Loucy (cell line): ENCODE results near the gene NELFCD.

Source experiments
- H2AFZ ChIP-seq: fragments of 200-600 bp; sonication (generic); 2 replicates; pipeline ENCODE4 v1.6.0; 2016; ENCODE audit warnings: antibody characterized with exemption, mild to moderate bottlenecking, low read length, moderate library complexity
- H3F3A ChIP-seq: fragments of 200-600 bp; 2 replicates; pipeline ENCODE4 v1.6.0; 2016; ENCODE audit warnings: antibody characterized with exemption, low read depth, mild to moderate bottlenecking
- H3K27me3 ChIP-seq: fragments of 200-600 bp; sonication (generic); 2 replicates; pipeline ENCODE4 v1.6.1; 2014; ENCODE audit warnings: low read length, mild to moderate bottlenecking; ENCODE audit not compliant: insufficient read depth, poor library complexity, severe bottlenecking
- H3K36me3 ChIP-seq: fragments of 200-600 bp; sonication (generic); 2 replicates; pipeline ENCODE4 v1.6.1; 2016; ENCODE audit warnings: low read length; ENCODE audit not compliant: insufficient read depth
- H3K4me1 ChIP-seq: fragments of 200-600 bp; sonication (generic); 2 replicates; pipeline ENCODE4 v1.5.1; 2014; ENCODE audit warnings: low read length, mild to moderate bottlenecking; ENCODE audit not compliant: insufficient read depth, poor library complexity, severe bottlenecking
- H3K4me2 ChIP-seq: fragments of 200-600 bp; sonication (generic); 2 replicates; pipeline ENCODE4 v1.6.0; 2014; ENCODE audit warnings: antibody characterized with exemption, low read length, low read depth, mild to moderate bottlenecking; ENCODE audit not compliant: poor library complexity, severe bottlenecking
- H3K4me3 ChIP-seq: fragments of 200-600 bp; sonication (generic); 2 replicates; pipeline ENCODE4 v1.5.1; 2014; ENCODE audit warnings: low read length, mild to moderate bottlenecking, mixed read lengths; ENCODE audit not compliant: poor library complexity, severe bottlenecking
- H3K79me2 ChIP-seq: fragments of 200-600 bp; sonication (generic); 2 replicates; pipeline ENCODE4 v1.6.1; 2014; ENCODE audit warnings: low read length; ENCODE audit not compliant: insufficient read depth
- H3K9ac ChIP-seq: fragments of 200-600 bp; sonication (generic); 2 replicates; pipeline ENCODE4 v1.6.0; 2014; ENCODE audit warnings: mild to moderate bottlenecking, low read depth, low read length, moderate library complexity; ENCODE audit not compliant: poor library complexity, severe bottlenecking
- H3K9me2 ChIP-seq: fragments of 200-600 bp; sonication (generic); replicated peaks from 2 replicates; pipeline ENCODE4 v1.6.1; 2016; ENCODE audit warnings: low read depth, low read length, mixed read lengths
- H3K9me3 ChIP-seq: fragments of 200-600 bp; sonication (generic); 2 replicates; pipeline ENCODE4 v1.6.1; 2014; ENCODE audit warnings: mild to moderate bottlenecking, antibody characterized with exemption, low read length, low read depth; ENCODE audit not compliant: insufficient read depth
- H4K20me1 ChIP-seq: fragments of 200-600 bp; sonication (generic); 2 replicates; pipeline ENCODE4 v1.6.0; 2014; ENCODE audit warnings: antibody characterized with exemption, low read length, mild to moderate bottlenecking; ENCODE audit not compliant: insufficient read depth, poor library complexity, severe bottlenecking
- EZH2phosphoT487 ChIP-seq: fragments of 200-600 bp; IDR thresholded peaks from 2 replicates; pipeline ENCODE4 v1.6.1; 2018; ENCODE audit warnings: antibody characterized with exemption, mild to moderate bottlenecking, moderate library complexity, borderline replicate concordance
- TF ChIP-seq, protein P1 (sequence below): fragments of 200-600 bp; sonication (generic); conservative IDR thresholded peaks from 2 replicates; pipeline ENCODE4 v1.5.1; 2014; ENCODE audit warnings: mild to moderate bottlenecking, antibody characterized with exemption, low read length

Gene NELFCD

DNA sequence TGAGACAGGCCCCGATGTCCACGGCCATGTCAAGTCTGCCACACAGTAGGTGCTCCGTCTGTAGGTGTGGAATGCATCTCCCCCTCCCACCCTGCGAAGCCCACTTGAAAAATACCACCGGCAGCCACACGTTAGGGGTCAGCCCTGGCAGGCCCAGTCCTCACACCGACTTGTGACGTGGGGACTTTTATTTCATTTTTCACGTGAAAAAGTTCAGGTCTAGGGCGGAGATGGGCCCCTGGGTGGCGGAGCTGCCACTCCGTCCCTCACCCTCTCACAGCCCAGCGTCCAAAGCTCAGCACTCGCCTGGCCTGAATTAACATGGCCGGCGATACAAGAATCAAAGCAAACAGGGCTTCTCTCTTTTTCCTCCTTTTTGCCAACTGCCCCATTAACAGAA is 34.4 kb downstream of the NELFCD start:
- no peak for TF ChIP-seq EZH2phosphoT487
- TF ChIP-seq, protein P1, sequence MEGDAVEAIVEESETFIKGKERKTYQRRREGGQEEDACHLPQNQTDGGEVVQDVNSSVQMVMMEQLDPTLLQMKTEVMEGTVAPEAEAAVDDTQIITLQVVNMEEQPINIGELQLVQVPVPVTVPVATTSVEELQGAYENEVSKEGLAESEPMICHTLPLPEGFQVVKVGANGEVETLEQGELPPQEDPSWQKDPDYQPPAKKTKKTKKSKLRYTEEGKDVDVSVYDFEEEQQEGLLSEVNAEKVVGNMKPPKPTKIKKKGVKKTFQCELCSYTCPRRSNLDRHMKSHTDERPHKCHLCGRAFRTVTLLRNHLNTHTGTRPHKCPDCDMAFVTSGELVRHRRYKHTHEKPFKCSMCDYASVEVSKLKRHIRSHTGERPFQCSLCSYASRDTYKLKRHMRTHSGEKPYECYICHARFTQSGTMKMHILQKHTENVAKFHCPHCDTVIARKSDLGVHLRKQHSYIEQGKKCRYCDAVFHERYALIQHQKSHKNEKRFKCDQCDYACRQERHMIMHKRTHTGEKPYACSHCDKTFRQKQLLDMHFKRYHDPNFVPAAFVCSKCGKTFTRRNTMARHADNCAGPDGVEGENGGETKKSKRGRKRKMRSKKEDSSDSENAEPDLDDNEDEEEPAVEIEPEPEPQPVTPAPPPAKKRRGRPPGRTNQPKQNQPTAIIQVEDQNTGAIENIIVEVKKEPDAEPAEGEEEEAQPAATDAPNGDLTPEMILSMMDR: no peak
- Histone ChIP-seq H3K4me1 (peaks cover 7% of the 10 kb centered on the region), H3F3A (no peaks in the 10 kb centered on the region), H3K9ac (no peak overlapping the region), H3K4me3 (no peak overlapping the region), H3K27me3 (no peaks in the 10 kb centered on the region), H3K79me2 (no peaks in the 10 kb centered on the region), H4K20me1 (no peaks in the 10 kb centered on the region), H3K9me2 (no peaks in the 10 kb centered on the region), H2AFZ (no peak overlapping the region), H3K36me3 (no peaks in the 10 kb centered on the region), H3K4me2 (no peak overlapping the region), H3K9me3 (no peaks in the 10 kb centered on the region)

DNA sequence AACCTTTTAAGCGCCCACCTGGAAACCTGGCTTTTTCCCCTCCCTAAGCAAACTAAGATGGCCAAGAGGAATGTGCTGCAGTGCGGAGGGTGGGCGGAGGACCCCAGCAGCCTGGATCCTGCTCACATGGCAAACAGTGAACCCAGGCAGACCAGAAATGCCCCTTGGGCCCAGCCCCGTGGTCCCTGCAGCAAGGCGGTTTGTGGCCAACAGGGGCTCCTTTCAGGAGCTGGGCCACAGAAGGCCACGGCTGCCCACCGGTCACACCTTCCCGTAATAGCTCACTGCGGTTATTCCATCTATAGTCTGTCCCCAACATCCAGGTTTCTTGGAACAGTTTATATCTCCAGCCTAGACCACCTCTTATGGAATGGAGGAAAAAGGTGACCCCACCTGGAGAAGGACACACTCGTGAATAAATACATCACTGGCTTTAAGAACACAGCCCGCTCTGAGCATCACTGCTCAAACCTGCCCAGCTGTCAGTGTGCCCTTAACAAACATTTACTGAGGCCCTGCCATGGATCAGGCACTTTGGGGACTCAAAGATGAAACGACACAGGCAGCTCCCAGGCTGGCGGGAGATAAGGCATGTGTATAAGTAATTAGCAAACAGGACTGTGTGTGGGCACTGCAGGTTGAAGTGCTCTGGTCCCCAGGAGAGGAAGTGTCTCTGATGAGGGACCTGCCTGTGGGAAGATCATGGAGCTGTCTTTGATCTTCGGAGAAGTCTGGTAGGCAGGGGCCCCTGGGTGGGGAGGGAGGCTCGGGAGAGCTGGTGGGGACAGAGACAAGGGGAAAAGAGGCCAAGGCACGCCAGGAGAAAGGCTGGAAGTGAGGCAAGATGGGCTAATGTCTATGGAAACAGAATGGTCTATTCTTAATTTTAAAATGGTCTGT is 35.0 kb downstream of the NELFCD start:
- Histone ChIP-seq H3K9ac (no peak overlapping the region), H2AFZ (no peak overlapping the region)

DNA sequence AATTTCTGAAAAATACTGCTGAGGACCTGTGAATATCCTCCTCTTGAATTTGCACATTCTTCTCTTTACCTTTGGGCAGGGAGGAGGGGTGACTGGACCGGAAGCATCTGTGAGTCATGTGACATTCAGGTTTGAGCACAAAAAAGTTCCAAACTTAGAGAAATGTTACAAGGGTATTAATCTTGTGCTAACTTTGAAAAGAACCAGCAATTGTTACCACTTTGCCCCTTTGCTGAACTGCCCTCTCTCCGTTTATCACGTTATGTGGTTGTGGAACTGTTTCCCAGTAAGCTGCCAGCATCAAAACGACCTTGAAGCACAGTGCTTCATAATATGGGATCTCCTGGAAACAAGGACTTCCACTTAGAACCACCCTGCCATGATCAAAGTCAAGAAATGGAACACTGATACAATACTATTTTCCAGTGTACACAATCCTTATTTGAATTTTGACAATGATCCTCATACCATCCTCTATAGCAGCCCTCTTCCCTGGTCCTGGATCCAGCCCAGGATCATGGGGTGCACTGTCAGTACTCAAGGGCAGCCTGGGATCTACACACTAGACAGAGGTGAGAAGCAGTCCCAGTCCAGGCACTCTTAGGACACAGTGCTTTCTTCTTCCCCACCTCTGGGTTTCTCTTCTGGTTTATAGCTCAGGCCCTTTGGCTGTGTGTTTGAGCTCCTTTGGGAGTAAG is 35.9 kb downstream of the NELFCD start:
- TF ChIP-seq, protein P1: no peak
- TF ChIP-seq EZH2phosphoT487: no peak
- Histone ChIP-seq H3K9me2 (no peaks in the 10 kb centered on the region), H3K27me3 (no peaks in the 10 kb centered on the region), H3K9ac (no peak overlapping the region), H3K4me1 (peaks cover 7% of the 10 kb centered on the region), H3K36me3 (no peaks in the 10 kb centered on the region), H3K9me3 (no peaks in the 10 kb centered on the region), H3K79me2 (no peaks in the 10 kb centered on the region), H3K4me3 (no peak overlapping the region), H2AFZ (no peak overlapping the region), H4K20me1 (no peaks in the 10 kb centered on the region), H3F3A (no peaks in the 10 kb centered on the region), H3K4me2 (peak overlapping the region; percentile 28)

More for the DNA sequence above, 35.0 kb downstream of the NELFCD start:
- Histone ChIP-seq H4K20me1 (no peaks in the 10 kb centered on the region), H3F3A (no peaks in the 10 kb centered on the region), H3K27me3 (no peaks in the 10 kb centered on the region), H3K79me2 (no peaks in the 10 kb centered on the region), H3K9me3 (no peaks in the 10 kb centered on the region), H3K4me2 (peak overlapping the region; percentile 28), H3K9me2 (no peaks in the 10 kb centered on the region), H3K4me1 (peaks cover 7% of the 10 kb centered on the region), H3K4me3 (no peak overlapping the region), H3K36me3 (no peaks in the 10 kb centered on the region)
- no peak for TF ChIP-seq EZH2phosphoT487
- TF ChIP-seq, protein P1: no peak
